Neural progenitor cell (in vitro differentiated cells): Measurements from ENCODE around the gene CABP4.
"Not testable (repeated sequence)": the region's sequence is repeated elsewhere in the genome, so short reads cannot be mapped to it uniquely, and the experiment has no call there.

Experiments used
- CTCF ChIP-seq: fragments of 200-600 bp; sonication (generic); IDR thresholded peaks from 2 replicates; pipeline ENCODE4 v1.5.1; 2017; ENCODE audit warnings: antibody characterized with exemption, mild to moderate bottlenecking
- EZH2phosphoT487 ChIP-seq: fragments of 200-600 bp; sonication (generic); IDR thresholded peaks from 2 replicates; pipeline ENCODE4 v1.6.1; 2017; ENCODE audit warnings: antibody characterized with exemption

- not testable (repeated sequence) for TF ChIP-seq CTCF, EZH2phosphoT487
Measured at GRCh38 chr11:67476692-67477091, 21.5 kb downstream of the CABP4 start.
